NCI-H187 (cell line): ENCODE results near the gene CFAP90.

Experiments used
- DNase-seq, 2 experiments: peaks; one replicate each; lab custom pipeline; 2025; lab: John Stamatoyannopoulos, UW

Gene CFAP90, protein sequence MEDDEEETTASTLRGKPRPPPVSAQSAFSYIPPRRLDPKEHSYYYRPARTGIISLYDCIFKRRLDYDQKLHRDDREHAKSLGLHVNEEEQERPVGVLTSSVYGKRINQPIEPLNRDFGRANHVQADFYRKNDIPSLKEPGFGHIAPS

DNA sequence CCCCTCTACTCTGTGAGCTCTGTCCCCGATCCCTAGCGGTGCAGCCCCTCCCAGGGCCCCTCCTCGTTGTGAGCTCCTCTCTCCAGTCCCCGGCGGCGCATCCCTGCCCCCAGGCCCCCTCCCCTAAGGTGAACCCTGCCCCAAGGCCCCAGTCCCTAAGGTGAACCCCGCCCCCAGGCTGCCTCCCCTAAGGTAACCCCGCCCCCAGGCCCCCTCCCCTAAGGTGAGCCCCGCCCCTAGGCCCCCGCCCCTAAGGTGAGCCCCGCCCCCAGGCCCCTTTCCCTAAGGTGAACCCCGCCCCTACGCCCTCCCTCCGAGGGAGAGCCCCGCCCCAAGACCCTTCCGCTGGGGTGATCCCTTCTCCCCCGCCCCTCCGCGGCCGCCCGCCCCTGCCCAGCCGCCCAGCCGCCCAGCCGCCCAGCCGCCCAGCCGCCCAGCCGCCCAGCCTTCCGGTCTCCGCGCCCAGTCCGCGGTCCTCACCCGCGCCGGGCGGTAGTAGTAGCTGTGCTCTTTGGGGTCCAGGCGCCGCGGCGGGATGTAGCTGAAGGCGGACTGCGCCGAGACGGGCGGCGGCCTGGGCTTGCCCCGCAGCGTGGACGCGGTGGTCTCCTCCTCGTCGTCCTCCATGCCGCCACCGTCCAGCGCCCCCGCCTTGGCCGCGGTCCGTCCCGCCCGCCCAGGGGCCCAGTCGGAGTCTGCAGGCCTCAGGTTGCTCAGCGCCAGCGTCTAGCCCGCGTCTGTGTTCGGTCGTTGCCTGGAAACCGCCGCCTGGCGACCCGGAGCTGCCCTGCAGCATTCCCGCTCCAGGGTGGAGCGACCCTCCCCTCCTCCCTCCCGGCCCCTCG is at the start of gene CFAP90:
CFAP90 (minus strand) TSS at position 739 of the 845 bp plus-strand sequence; CDS start at position 627, 112 bp downstream.
- no peak for DNase-seq

DNA sequence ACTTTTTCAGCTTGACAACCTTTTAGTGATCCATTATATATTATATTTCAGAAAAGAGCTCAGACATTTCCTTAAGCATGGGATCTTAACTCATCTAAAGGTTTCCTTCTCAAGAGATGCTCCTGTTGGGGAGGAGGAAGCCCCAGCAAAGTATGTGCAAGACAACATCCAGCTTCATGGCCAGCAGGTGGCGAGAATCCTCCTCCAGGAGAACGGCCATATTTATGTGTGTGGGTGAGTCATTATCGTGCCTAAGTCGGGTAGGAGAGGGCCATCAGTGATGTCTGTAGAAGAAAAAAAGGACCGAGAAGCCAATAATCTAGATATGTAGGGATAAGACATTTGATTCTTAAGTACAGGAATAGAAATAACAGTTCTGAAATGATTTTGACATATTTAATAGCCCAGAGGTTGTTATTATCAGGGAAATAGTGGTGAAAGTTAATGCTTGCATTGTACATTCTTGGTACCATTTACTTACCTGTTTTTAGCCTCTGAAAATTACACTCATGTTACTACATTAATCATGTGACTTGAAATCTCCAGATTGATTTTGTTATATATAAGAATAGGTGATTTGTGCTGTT is 46.2 kb upstream of the CFAP90 start:
- DNase-seq = no peak

DNA sequence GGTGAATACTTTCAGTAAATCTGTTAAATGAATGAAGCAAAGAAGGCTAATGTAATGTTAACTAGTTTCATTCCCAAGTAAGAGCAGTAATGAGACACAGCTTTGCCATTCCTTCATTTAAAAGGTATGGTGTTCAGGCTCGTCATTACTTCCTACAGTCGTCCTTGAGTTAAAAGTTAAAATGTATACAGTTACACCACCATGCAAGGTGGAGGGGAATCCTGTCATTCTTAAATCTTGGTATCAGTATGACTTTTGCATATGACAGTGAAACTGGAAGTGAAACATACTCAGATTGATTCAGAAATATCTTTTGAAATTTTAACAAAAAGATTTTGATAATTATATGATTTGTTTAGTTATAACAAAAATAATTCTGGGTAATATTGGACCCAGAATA is 43.9 kb upstream of the CFAP90 start:
- DNase-seq = no peak

DNA sequence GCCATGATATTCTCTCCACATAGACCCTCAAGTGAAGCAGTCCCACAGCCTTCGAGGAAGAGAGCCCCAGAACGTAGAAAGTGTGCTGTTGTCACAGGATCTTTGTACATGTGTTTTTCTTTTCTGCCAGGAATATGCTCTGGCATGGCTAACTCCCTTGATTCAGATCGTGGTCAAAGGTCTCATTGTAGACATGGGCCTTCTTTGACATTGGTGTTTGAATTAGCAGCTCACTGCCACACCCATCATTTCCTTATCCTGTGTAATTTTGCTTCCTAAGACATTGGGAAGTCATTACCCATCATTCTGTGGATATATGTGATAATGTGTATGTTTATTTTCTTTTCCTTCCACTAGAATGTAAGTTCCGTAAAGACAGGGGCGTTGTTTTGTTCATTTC is 43.5 kb upstream of the CFAP90 start:
- no peak for DNase-seq

DNA sequence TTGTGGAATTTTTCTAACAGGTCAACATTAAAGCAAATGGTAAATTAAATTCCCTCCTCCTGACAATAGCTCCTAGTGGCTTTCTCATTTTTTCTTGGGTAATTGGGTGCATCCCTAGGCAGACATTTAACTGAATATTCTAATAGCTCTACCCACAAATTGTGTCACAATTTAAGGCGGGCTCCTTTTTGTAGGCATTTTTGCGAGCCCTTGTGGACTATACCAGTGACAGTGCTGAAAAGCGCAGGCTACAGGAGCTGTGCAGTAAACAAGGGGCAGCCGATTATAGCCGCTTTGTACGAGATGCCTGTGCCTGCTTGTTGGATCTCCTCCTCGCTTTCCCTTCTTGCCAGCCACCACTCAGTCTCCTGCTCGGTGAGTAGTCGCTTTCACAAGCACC is 38.0 kb upstream of the CFAP90 start:
- DNase-seq = no peak

DNA sequence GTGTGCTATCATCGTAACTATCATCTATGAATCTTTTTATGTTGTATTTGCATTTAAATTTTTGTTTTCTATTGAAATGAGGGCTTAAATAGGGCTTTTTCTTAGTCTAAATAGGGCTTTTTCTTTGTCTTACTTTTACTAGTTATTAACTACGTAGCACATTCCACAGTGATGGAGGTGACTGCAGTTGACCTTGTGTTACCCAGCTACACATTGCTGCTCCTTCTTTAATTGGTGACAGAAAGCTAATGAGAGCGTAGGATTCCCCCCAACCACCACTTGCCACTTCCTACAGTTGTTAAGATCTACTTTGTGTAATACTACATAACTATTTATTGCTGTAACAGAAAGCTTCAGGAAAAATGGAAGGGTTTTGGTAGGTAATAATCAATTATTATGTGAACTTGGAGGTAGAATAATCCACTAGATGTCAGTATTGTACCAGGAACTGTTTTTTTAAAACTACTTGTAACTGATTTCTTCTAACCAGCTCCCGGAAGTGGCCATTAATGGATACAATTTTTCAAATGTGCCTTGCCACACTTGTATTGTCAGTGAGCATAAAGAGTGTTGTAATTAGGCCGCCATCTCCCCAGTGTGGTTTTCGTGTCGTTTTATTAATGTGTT is 36.0 kb upstream of the CFAP90 start:
- peak; percentile 29 to 74 for DNase-seq

DNA sequence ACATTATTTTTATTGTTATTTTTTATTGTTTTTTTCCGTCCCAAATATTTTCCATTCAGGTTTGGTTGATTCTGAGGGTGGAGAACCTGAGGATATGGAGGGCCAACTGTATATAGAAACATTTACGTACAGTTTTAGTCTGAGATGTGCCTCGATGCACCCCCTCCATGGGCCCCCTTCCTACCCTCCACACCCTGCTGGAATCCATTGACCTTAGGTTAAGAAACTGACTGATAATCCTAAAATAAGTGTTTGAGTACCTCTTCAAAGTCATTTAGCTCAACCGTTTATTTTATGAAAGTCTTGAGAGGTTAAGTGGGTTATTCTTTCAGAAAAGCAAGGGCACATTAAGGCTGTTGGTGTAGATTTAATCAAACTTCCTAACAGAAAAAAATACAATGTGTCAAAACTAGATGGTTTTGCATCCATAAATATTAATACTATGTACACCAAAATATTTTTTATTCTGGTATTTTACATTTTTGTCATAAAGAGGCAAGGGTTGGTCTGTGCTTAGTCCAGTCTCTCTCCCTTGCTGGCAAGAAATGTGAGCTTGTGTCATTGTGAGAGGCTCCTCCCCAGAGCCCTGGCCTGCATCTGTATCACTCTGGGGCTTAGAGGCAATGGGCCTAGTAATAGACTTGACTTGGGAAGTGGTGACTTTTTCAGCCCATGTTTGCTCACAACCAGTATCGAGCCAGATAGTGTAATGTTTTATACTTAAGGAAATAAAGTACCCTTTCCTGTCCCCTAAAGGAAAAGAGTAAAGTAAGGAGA is 33.7 kb upstream of the CFAP90 start:
- peak; percentile 76 to 78 for DNase-seq

DNA sequence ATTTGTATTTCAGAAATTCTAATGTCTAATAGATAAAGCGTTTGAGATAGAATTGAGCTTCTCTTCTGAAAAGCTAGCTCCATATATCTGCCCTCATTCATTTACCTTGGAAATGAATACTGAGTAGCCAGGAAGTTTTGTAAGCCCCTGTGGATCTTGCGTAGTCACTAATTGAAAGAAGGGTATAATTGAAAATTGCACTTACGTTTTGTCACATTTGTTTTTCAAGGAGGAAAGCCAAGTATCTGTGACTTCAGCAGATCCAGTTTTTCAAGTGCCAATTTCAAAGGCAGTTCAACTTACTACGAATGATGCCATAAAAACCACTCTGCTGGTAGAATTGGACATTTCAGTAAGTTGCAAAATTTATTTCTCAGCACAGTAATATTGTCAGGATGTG is 32.0 kb upstream of the CFAP90 start:
- peak in 1 of 2 experiments; percentile 30 for DNase-seq

DNA sequence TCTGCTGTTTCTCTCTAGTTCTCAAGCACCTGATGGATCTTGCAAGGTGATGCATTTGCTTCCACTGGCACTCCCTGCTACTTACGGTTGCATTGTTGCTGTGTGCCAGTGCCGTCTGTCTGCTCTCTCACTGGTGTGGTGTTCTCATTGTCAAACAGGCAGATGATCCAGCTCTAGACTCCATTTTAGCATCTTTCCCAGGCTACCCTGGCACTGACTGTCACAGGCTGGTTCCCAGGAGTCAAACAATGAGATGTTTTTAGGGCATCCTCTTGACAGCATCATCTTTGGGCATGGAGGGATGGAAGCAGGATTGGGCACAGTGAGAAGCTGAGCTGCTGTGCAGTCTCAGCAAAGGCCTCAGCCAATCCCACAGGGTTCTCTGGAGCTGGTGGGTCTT is 30.9 kb upstream of the CFAP90 start:
- DNase-seq = no peak

DNA sequence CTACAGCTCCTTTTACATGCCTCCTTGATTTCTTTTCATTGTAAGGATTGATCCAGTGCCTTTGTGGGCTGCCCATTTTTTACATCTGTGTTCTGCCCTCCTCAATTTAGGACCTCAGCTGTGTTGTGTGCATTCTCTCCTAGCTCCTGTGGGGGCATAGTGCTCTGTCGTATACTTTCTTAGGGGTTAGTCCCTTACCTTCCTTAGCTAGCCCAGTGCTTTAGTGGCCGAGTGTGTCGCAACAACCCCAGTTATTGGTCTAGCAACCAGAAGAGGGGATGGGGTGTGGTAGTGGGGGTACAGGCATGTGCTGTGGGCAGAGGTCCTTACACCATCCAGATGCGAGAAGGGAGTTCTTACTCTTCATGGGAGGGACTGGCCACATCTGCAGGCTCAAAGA is 30.2 kb upstream of the CFAP90 start:
- no peak for DNase-seq

DNA sequence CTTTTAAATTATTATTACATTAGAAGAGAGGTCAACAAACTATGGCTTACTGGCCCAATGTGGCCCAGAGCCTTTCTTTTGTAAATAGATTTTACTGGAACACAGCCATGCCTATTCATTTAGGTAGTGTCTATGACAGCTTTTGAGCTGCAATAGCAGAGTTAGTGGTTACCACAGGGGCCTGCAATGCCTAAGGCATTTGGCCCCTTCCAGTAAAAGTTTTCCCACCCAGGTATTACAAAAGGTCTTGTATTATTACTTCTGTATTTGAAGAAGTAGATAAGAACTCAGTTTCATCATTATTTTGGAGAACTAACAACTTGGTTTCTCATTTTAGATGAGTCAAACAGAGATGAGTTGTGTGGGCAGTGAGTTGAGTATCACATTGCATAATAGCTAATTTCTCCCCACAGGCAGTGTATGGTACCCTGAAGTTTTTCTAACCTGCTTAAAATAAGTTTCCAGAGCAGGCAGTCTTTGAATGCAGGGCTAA is 27.5 kb upstream of the CFAP90 start:
- no peak for DNase-seq

DNA sequence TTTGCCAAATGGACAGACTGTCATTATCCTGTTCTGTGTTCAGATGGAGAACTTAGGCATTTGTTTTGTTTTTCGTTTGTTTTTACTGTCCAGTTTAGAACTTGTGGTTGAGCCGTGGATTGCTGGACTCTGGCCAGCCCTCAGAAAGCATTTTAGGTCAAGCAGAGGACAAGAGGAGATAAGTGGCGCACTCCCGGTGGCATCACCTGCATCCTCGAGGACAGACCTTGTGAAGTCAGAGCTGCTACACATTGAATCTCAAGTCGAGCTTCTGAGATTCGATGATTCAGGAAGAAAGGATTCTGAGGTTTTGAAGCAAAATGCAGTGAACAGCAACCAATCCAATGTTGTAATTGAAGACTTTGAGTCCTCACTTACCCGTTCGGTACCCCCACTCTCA is 26.9 kb upstream of the CFAP90 start:
- no peak for DNase-seq

DNA sequence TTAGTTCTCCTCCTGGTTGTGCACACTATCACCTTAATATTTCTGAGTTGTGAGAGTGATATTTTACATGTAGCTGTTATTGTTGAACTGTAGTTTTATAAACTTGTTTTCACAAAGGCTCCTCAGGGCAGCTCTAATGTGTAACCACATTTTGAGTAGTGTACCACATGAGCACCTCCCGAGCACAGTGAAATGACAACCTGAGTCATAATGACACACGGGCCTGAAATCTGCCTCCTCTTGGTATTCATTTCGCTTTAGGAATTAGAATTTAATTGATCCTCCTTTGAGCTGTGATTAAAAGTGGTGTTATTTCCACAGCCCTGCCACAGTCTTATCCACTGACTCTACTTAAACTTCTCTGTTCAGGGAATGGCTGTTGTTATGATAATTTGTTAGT is 25.9 kb upstream of the CFAP90 start:
- DNase-seq = no peak

DNA sequence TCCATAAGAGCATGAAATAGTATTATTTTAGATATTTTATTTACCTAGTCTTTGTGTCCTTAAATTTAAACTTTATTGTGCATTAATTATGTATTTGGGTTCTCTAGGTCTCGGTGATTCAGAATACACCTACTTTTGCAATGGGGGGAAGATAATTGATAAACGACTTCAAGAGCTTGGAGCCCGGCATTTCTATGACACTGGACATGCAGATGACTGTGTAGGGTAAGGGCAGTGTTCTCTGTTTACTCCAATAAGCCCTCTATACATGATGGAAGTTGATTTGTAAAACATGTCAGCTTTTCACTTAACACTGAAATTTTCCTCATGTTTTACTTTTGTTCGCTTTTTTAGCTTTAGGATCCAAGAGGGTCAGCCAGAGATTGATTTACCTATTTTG is 24.2 kb upstream of the CFAP90 start:
- DNase-seq = no peak

DNA sequence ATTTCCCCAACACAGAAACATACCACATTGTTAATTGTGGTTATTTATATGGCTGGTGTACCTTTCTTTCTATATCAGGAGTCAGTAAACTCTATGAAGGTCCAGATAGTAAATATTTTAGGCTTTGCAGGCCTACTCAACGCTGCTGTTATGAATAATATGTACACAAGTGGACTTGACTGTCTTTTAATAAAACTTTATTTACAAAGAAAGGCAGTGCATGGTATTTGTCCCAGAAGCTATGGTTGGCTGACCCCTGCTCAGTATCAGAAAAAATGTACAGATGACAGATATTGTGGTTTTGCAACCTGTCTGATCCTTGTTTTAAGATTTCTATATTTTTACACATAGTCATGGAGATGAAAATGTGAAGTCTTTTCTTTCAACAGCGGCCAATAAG is 23.7 kb upstream of the CFAP90 start:
- DNase-seq = no peak

DNA sequence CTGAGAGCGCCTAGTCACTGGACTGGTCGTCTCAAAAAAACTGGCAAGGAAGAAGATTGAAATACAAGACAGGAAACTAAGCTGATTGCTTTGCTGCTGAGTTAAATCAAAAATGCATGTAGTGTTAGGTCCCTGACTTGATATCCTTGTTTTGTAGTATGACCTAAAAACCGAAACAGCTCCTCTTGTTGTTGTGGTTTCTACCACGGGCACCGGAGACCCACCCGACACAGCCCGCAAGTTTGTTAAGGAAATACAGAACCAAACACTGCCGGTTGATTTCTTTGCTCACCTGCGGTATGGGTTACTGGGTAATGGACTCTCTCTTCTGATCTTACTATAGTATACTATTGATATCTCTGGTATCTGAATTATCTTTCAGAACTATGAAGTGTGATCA is 22.3 kb upstream of the CFAP90 start:
- no peak for DNase-seq

DNA sequence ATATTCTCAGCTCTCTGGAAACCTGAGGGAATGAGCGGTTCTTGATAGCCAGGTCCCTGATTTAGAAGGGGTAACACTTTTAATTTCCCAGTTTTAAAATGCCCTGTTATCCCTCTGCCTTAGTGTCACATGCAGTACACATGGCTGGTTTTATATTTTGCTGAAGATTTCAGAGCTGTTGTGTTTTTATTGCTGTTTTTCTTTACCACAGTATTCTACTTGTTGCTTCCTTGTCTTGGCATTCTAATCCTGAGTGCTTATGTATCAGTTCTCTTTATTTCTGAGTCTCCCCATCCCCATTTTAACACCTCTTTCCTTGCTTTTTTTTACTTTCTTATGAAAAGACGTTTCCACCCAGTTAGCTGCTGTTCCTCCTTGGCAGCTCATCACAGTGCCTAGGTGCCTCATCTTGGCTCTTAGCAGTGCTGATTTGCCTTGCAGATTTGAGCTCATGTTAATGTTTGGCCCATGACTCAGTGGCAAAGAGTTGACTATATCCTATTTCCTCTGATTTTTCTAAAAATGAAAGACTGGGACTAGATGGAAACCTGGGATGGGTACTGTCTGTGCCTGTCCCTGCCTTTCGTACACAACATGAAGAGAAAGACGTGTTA is 21.7 kb upstream of the CFAP90 start:
- no peak for DNase-seq

DNA sequence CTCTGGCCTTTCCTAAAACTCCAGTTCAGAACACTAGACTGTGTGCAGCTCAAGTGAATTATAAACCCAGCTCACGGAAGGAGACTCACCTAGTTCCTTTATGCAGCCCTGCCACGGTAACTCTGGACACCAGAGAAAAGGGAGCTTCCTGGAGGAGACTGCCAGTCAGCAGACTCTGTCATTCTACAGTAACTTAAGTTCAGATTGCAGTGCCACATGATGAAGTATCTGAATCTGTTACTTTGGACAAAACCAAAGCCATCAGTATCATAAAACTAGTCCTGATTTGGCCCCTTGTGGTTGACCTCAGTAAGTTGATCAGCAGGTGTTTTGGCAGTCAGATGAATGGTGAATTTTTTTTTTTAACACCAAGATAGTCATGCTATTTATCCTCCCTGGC is 20.7 kb upstream of the CFAP90 start:
- no peak for DNase-seq

DNA sequence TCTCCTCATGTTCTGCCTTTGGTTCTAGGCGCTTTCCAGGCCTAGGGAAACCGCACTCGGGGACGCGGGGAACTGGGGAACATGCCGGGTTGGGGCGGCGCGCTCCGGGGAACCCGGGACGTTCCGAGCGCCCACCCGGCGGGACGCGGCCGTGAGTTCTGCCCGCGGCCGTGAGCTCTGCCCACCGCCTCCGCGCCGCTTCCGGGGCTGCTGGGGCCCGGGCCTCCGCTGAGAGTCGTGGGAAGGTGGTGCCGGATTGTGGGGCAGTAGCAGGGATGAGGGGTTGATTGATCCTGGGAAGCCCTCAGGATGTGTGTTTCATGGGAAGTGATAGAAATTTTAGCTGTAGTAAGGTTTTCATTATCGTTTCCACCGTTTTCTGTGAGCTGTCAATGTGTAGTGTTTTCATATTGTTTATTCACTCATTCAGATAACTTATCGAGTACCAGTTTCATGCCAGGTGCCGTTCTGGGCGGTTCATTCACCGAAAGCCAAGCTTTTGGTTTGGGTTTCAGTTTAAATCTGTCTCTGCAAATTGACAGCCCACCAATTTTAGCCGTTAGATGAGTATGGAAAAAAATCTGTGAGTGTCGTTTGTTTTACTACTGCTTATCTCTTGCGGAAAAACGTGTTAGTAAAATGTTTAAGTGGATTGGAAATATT is 18.7 kb upstream of the CFAP90 start:
- DNase-seq = no peak

DNA sequence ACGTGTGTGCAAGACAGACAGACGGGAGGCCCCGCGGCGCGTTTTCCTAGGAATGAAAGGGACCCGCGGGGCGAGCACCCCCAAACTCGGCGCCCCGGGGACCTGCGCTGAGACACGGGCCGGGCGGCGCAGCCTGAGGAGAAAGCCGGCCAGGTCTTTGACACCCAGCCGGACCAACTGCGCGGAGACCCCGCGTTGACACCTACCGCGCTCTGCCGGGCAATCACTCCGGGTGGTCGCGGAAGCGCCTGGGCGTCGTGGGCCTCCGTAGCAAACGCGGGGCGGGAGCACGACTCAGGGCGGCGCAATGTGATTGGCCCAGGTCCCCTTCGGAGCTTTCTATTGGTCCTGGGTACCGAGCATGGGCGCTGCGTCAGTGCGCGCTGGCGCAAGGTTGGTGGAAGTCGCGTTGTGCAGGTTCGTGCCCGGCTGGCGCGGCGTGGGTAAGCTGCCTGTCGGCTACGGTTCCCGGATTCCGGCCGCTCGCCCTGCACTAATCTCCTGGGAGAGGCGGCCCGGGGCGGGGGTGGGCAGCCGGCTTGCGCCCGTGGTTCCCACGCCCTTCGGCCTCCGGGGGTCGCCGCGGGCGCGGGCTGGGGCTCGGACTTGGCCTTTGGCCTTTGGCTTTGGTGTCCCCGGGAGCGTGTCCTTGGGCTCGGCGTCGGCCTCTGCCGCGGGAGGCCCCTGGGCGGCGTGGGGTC is 18.0 kb upstream of the CFAP90 start, which contains the start of the genes FASTKD3 and MTRR:
FASTKD3 (minus strand) TSS at position 259 of the 701 bp plus-strand sequence. CDS start 948 bp downstream, outside the sequence.
MTRR (plus strand) TSS at position 376 of the 701 bp plus-strand sequence. CDS start 1,647 bp downstream, outside the sequence.
- DNase-seq = peak; percentile 64 to 88
